Body of pancreas (tissue), 4 donors: Measurements from ENCODE around the gene POLRMT. TPM values are rescaled to one million over a fixed set of nuclear protein-coding genes. Genes with fewer than 3 reads are reported as not detected.

Experiments
- ATAC-seq: fragments of 150-250 bp; one replicate; pipeline ENCODE4 v1.9.1; 2016
- DNase-seq, 4 donors: peaks; one replicate each; pipeline ENCODE4 v3.0.0-alpha.2; 2019
- H3K27ac ChIP-seq, 4 donors: fragments of 200-600 bp; sonication (generic); 1 replicate in 3 of 4; 2 replicates in 1 of 4; pipeline versions ENCODE4 v1.5.1 to v1.6.1; 2016 to 2019; ENCODE audit warnings: mild to moderate bottlenecking in 1 of 4, mixed read lengths in 1 of 4, moderate library complexity in 1 of 4
- H3K27me3 ChIP-seq, 2 donors: fragments of 200-600 bp; sonication (generic); one replicate each; pipeline ENCODE4 v1.6.0; 2016; ENCODE audit warnings: mild to moderate bottlenecking in 1 of 2
- H3K36me3 ChIP-seq, 2 donors: fragments of 200-600 bp; sonication (generic); replicated peaks in 1 of 2; 2 replicates each; pipeline ENCODE4 v1.5.1; 2016; ENCODE audit warnings: low read depth in 2 of 2; ENCODE audit not compliant: insufficient read depth in 1 of 2
- H3K4me1 ChIP-seq: fragments of 200-600 bp; sonication (generic); one replicate; pipeline ENCODE4 v1.6.0; 2016
- H3K4me3 ChIP-seq, 2 donors: fragments of 200-600 bp; sonication (generic); 1 replicate in 1 of 2; 2 replicates in 1 of 2; pipeline ENCODE4 v1.5.1; 2016 to 2019
- H3K9me3 ChIP-seq, 3 donors: fragments of 200-600 bp; sonication (generic); 1 replicate in 2 of 3; 2 replicates in 1 of 3; pipeline ENCODE4 v1.5.1; 2016
- CTCF ChIP-seq, 7 experiments: fragments of 450-650 bp in 4 of 7; fragments of 200-600 bp in 3 of 7; sonication (generic) in 3 of 7; IDR thresholded peaks; one replicate each; pipeline ENCODE4 v1.5.1; 2016 to 2019; ENCODE audit warnings: antibody characterized with exemption in 7 of 7
- POLR2A ChIP-seq, 3 donors: fragments of 450-650 bp; IDR thresholded peaks; one replicate each; pipeline ENCODE4 v1.6.1; 2016; ENCODE audit warnings: antibody characterized with exemption in 3 of 3, mild to moderate bottlenecking in 2 of 3
- WGBS, 2 donors: methylation state at CpG; one replicate each; pipeline ENCODE4 v1.1.5; 2017; 5-methylcytosine and 5-hydroxymethylcytosine counted together
- intact Hi-C: fragments of 100-400 bp; cut with DNase I; formaldehyde crosslinking; loops from one replicate; pipeline ENCODE4 v1.15.1; 2023
- total RNA-seq, 2 donors: library from RNA; depleted of rRNA; stranded (reverse); fragments of >200 nt; gene quantifications; one replicate each; pipeline ENCODE4 v1.1.0, GENCODE V29; 2016

The POLRMT gene
- total RNA-seq, 2 donors from 2014 or later = 25.4 to 46.1 TPM

GRCh38 chr19:642767-643727, 9.7 kb upstream of the POLRMT start:
- WGBS, 2 donors = 78 to 86% methylated on average over 17 to 51 of the region's 70 CpGs
- TF ChIP-seq CTCF (IDR thresholded peaks at IDR 0.05) (no peak), POLR2A (IDR thresholded peaks at IDR 0.05) (no peak)
- H3K27me3 ChIP-seq = no peaks in the 10 kb centered on the region
- DNase-seq (no peak), ATAC-seq (no peak)
- no peaks in the 10 kb centered on the region for H3K9me3 ChIP-seq
- peaks cover 14% of the 10 kb centered on the region for H3K4me1 ChIP-seq
- intact Hi-C loops = no loop called here
- peaks cover 0 to 6% of the 10 kb centered on the region in 2 donors for H3K36me3 ChIP-seq
- no peak overlapping the region for H3K4me3 ChIP-seq
- no peak overlapping the region for H3K27ac ChIP-seq

GRCh38 chr19:641702-642101, 8.4 kb upstream of the POLRMT start:
- Histone ChIP-seq H3K4me3 (no peak overlapping the region), H3K4me1 (peaks cover 14% of the 10 kb centered on the region), H3K36me3 (no peaks in the 10 kb centered on the region), H3K27me3 (no peaks in the 10 kb centered on the region), H3K9me3 (no peaks in the 10 kb centered on the region), H3K27ac (no peak overlapping the region)
- intact Hi-C loops = no loop called here
- TF ChIP-seq POLR2A (IDR thresholded peaks at IDR 0.05) = no peak
- TF ChIP-seq CTCF (IDR thresholded peaks at IDR 0.05) = no peak
- ATAC-seq (no peak), DNase-seq (no peak)
- WGBS, 2 donors = 72 to 84% methylated on average over 11 to 14 of the region's 17 CpGs

- 86 to 90% methylated on average over 10 to 24 of the region's 31 CpGs for WGBS, 2 donors
- no peaks in the 10 kb centered on the region for H3K9me3 ChIP-seq
- no peak overlapping the region for H3K27ac ChIP-seq
- ATAC-seq = no peak
- H3K4me1 ChIP-seq = peaks cover 14% of the 10 kb centered on the region
- intact Hi-C loops = no loop called here
- DNase-seq = no peak
- no peaks in the 10 kb centered on the region for H3K27me3 ChIP-seq
- H3K36me3 ChIP-seq = no peaks in the 10 kb centered on the region
- no peak overlapping the region for H3K4me3 ChIP-seq
- no peak for TF ChIP-seq POLR2A (IDR thresholded peaks at IDR 0.05)
- no peak for TF ChIP-seq CTCF (IDR thresholded peaks at IDR 0.05)
Measured at GRCh38 chr19:640606-641189, 7.4 kb upstream of the POLRMT start.

- intact Hi-C loops = no loop called here
- Histone ChIP-seq H3K4me3 (no peak overlapping the region), H3K9me3 (no peaks in the 10 kb centered on the region), H3K4me1 (peaks cover 14% of the 10 kb centered on the region), H3K27me3 (no peaks in the 10 kb centered on the region), H3K27ac (no peak overlapping the region), H3K36me3 (no peaks in the 10 kb centered on the region)
- no peak for TF ChIP-seq POLR2A (IDR thresholded peaks at IDR 0.05)
- no peak for TF ChIP-seq CTCF (IDR thresholded peaks at IDR 0.05)
- DNase-seq = no peak
- no peak for ATAC-seq
- WGBS, 2 donors = 52% methylated on average over 25 of the region's 25 CpGs; no CpG with 5 or more reads in 1 of the 2 donors
Measured at GRCh38 chr19:640161-640558, 6.8 kb upstream of the POLRMT start.
